WTC11 (cell line): ENCODE results near the gene PCSK9. TPM values are rescaled to one million over a fixed set of nuclear protein-coding genes. Genes with fewer than 3 reads are reported as not detected.

ENCODE experiments used
- ATAC-seq: fragments of 200-7000 bp; cut with Tn5 transposase; 2 replicates; pipeline ENCODE4 v1.10.0; 2021; ENCODE audit warnings: mild to moderate bottlenecking, moderate library complexity
- CTCF ChIA-PET: fragments of 300-600 bp; sonication (Branson Sonifier 250); formaldehyde crosslinking; loops from one replicate; lab custom pipeline; 2021; ENCODE audit warnings: antibody characterized with exemption; lab: Charles Lee
- POLR2A ChIA-PET: fragments of 350-600 bp; sonication (Branson Sonifier 250); formaldehyde crosslinking; loops from one replicate; lab custom pipeline; 2021; ENCODE audit warnings: antibody characterized with exemption; lab: Charles Lee
- DNase-seq: peaks from one replicate; pipeline ENCODE4 v3.0.0; 2021; ENCODE audit warnings: low spot score
- H3K27ac Mint-ChIP-seq: 2 replicates; pipeline ENCODE4 v1.8.0; 2021; ENCODE audit warnings: mixed read lengths
- H3K27me3 Mint-ChIP-seq: 2 replicates; pipeline ENCODE4 v1.8.0; 2021; ENCODE audit warnings: low read depth, mild to moderate bottlenecking, moderate library complexity, mixed read lengths
- H3K36me3 Mint-ChIP-seq: 2 replicates; pipeline ENCODE4 v1.8.0; 2021; ENCODE audit warnings: mixed read lengths
- H3K4me1 Mint-ChIP-seq: 2 replicates; pipeline ENCODE4 v1.8.0; 2022; ENCODE audit warnings: mixed read lengths
- H3K4me3 Mint-ChIP-seq: 2 replicates; pipeline ENCODE4 v1.8.0; 2021; ENCODE audit warnings: mild to moderate bottlenecking, moderate library complexity, mixed read lengths
- H3K9me3 Mint-ChIP-seq: 2 replicates; pipeline ENCODE4 v1.8.0; 2021; ENCODE audit warnings: mixed read lengths
- CBFB ChIP-seq: sonication (generic); formaldehyde crosslinking; IDR thresholded peaks from 2 replicates; pipeline ENCODE4 v1.8.1; 2022; ENCODE audit warnings: mild to moderate bottlenecking, low read depth, missing genetic modification reagents
- CREB1 ChIP-seq: sonication (generic); formaldehyde crosslinking; IDR thresholded peaks from 2 replicates; pipeline ENCODE4 v1.8.0; 2023; ENCODE audit warnings: mild to moderate bottlenecking, missing genetic modification reagents
- EMX1 ChIP-seq: fragments of 250-450 bp; sonication (Bioruptor Pico); IDR thresholded peaks from 2 replicates; pipeline ENCODE4 v1.8.0; 2021; ENCODE audit warnings: mild to moderate bottlenecking
- FOXJ3 ChIP-seq: sonication (generic); formaldehyde crosslinking; IDR thresholded peaks from 2 replicates; pipeline ENCODE4 v1.9.0; 2021; ENCODE audit warnings: missing genetic modification reagents, mild to moderate bottlenecking, borderline replicate concordance
- GTF2I ChIP-seq: fragments of 250-450 bp; sonication (Bioruptor Pico); conservative IDR thresholded peaks from 2 replicates; pipeline ENCODE4 v1.4.0; 2021; ENCODE audit warnings: mild to moderate bottlenecking
- JAZF1 ChIP-seq: fragments of 250-450 bp; sonication (Bioruptor Pico); IDR thresholded peaks from 2 replicates; pipeline ENCODE4 v1.9.0; 2021; ENCODE audit warnings: moderate library complexity, mild to moderate bottlenecking, inconsistent platforms
- NR1H2 ChIP-seq: sonication (generic); formaldehyde crosslinking; IDR thresholded peaks from 2 replicates; pipeline ENCODE4 v1.9.0; 2021; ENCODE audit warnings: mild to moderate bottlenecking, moderate library complexity, missing genetic modification reagents
- PRRX2 ChIP-seq: fragments of 250-450 bp; sonication (Bioruptor Pico); IDR thresholded peaks from 2 replicates; pipeline ENCODE4 v1.8.0; 2021; ENCODE audit warnings: mild to moderate bottlenecking
- RORB ChIP-seq: fragments of 250-450 bp; sonication (Bioruptor Pico); IDR thresholded peaks from 2 replicates; pipeline ENCODE4 v1.9.0; 2021; ENCODE audit warnings: mild to moderate bottlenecking
- SMAD3 ChIP-seq: sonication (generic); formaldehyde crosslinking; IDR thresholded peaks from 2 replicates; pipeline ENCODE4 v1.8.0; 2022; ENCODE audit warnings: missing genetic modification reagents, mild to moderate bottlenecking, borderline replicate concordance
- TEAD4 ChIP-seq: sonication (generic); formaldehyde crosslinking; IDR thresholded peaks from 2 replicates; pipeline ENCODE4 v1.8.0; 2022; ENCODE audit warnings: mild to moderate bottlenecking, missing genetic modification reagents
- ZNF396 ChIP-seq: fragments of 250-450 bp; sonication (Bioruptor Pico); IDR thresholded peaks from 2 replicates; pipeline ENCODE4 v1.8.0; 2021; ENCODE audit warnings: mild to moderate bottlenecking, moderate library complexity, borderline replicate concordance
- ZNF416 ChIP-seq: fragments of 250-450 bp; sonication (Bioruptor Pico); IDR thresholded peaks from 2 replicates; pipeline ENCODE4 v1.9.0; 2021; ENCODE audit warnings: mild to moderate bottlenecking, inconsistent platforms
- ZNF671 ChIP-seq: fragments of 250-450 bp; sonication (Bioruptor Pico); IDR thresholded peaks from 2 replicates; pipeline ENCODE4 v1.8.0; 2021; ENCODE audit warnings: mild to moderate bottlenecking
- total RNA-seq: library from RNA; stranded (reverse); gene quantifications from 3 replicates; pipeline ENCODE4 v1.2.3, GENCODE V29; 2021
- TF ChIP-seq, protein P1 (sequence below): sonication (generic); formaldehyde crosslinking; IDR thresholded peaks from 2 replicates; pipeline ENCODE4 v1.8.1; 2022; ENCODE audit warnings: low read depth, missing genetic modification reagents, borderline replicate concordance
- TF ChIP-seq, protein P2 (sequence below): fragments of 250-450 bp; sonication (Bioruptor Pico); IDR thresholded peaks from 2 replicates; pipeline ENCODE4 v1.9.0; 2021; ENCODE audit warnings: moderate library complexity, mild to moderate bottlenecking, inconsistent platforms, borderline replicate concordance
- TF ChIP-seq, protein P3 (sequence below): sonication (generic); formaldehyde crosslinking; conservative IDR thresholded peaks from 2 replicates; pipeline ENCODE4 v1.8.1; 2022; ENCODE audit warnings: mild to moderate bottlenecking, missing genetic modification reagents
- TF ChIP-seq, protein P4 (sequence below): fragments of 200-600 bp; IDR thresholded peaks from 2 replicates; pipeline ENCODE4 v1.8.0; 2022; ENCODE audit warnings: antibody characterized with exemption
- TF ChIP-seq, protein P5 (sequence below): fragments of 250-450 bp; sonication (Bioruptor Pico); IDR thresholded peaks from 2 replicates; pipeline ENCODE4 v1.9.0; 2021; ENCODE audit warnings: mild to moderate bottlenecking

PCSK9 gene
- total RNA-seq, 1 experiment from 2014 or later = 73.2 TPM

DNA sequence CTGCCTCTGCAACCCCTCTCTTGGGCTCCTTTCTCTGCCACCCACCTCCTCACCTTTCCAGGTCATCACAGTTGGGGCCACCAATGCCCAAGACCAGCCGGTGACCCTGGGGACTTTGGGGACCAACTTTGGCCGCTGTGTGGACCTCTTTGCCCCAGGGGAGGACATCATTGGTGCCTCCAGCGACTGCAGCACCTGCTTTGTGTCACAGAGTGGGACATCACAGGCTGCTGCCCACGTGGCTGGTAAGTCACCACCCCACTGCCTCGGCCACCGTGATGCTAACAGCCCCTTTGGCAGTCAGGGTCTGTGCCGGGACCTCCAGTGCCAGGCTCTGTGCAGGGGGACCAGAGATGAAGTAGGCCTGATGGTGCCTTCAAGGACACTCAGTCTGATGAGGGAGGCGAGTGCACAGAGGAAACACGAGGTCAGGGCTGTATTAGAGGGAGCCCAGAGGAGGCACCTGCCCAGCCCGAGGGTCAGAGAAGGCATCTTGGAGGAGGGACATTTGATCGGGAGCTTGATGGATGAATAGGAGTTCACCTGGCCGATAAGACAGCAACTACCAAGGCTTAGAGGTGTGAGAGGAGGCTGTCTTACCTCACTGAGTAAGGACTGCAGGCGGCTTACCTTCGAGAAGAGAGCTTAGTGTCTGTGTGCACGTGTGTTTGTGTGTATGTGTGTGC lies 18.1 kb downstream of the PCSK9 start:
- ChIA-PET POLR2A (interaction anchor here (0.5 kb wide), 1 partner anchor 1237 kb away, joined by 7 read pairs; no protein-coding TSS in a partner anchor), CTCF (interaction anchor here (2.5 kb wide), 1 partner anchor 35 kb away, joined by 6 read pairs; no protein-coding TSS in a partner anchor)
- TF ChIP-seq, protein P1, sequence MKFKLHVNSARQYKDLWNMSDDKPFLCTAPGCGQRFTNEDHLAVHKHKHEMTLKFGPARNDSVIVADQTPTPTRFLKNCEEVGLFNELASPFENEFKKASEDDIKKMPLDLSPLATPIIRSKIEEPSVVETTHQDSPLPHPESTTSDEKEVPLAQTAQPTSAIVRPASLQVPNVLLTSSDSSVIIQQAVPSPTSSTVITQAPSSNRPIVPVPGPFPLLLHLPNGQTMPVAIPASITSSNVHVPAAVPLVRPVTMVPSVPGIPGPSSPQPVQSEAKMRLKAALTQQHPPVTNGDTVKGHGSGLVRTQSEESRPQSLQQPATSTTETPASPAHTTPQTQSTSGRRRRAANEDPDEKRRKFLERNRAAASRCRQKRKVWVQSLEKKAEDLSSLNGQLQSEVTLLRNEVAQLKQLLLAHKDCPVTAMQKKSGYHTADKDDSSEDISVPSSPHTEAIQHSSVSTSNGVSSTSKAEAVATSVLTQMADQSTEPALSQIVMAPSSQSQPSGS (CRISPR knock-in tag) = no peak
- TF ChIP-seq JAZF1 (CRISPR knock-in tag) (no peak), PRRX2 (no peak), CBFB (no peak), NR1H2 (no peak), ZNF396 (CRISPR knock-in tag) (no peak), ZNF416 (no peak), CREB1 (CRISPR knock-in tag) (no peak), SMAD3 (CRISPR knock-in tag) (no peak), ZNF671 (CRISPR knock-in tag) (no peak)
- TF ChIP-seq, protein P2, sequence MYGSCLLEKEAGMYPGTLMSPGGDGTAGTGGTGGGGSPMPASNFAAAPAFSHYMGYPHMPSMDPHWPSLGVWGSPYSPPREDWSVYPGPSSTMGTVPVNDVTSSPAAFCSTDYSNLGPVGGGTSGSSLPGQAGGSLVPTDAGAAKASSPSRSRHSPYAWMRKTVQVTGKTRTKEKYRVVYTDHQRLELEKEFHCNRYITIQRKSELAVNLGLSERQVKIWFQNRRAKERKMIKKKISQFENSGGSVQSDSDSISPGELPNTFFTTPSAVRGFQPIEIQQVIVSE (CRISPR knock-in tag) = no peak
- TF ChIP-seq, protein P3, sequence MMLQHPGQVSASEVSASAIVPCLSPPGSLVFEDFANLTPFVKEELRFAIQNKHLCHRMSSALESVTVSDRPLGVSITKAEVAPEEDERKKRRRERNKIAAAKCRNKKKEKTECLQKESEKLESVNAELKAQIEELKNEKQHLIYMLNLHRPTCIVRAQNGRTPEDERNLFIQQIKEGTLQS (CRISPR knock-in tag) = no peak
- TF ChIP-seq, protein P4, sequence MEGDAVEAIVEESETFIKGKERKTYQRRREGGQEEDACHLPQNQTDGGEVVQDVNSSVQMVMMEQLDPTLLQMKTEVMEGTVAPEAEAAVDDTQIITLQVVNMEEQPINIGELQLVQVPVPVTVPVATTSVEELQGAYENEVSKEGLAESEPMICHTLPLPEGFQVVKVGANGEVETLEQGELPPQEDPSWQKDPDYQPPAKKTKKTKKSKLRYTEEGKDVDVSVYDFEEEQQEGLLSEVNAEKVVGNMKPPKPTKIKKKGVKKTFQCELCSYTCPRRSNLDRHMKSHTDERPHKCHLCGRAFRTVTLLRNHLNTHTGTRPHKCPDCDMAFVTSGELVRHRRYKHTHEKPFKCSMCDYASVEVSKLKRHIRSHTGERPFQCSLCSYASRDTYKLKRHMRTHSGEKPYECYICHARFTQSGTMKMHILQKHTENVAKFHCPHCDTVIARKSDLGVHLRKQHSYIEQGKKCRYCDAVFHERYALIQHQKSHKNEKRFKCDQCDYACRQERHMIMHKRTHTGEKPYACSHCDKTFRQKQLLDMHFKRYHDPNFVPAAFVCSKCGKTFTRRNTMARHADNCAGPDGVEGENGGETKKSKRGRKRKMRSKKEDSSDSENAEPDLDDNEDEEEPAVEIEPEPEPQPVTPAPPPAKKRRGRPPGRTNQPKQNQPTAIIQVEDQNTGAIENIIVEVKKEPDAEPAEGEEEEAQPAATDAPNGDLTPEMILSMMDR = no peak
- Mint-ChIP-seq H3K4me1 (no peaks in the 10 kb centered on the region), H3K36me3 (peaks cover 42% of the 10 kb centered on the region), H3K4me3 (no peak overlapping the region), H3K27me3 (no peaks in the 10 kb centered on the region), H3K27ac (no peak overlapping the region), H3K9me3 (no peaks in the 10 kb centered on the region)
- no peak for ATAC-seq
- DNase-seq = no peak

DNA sequence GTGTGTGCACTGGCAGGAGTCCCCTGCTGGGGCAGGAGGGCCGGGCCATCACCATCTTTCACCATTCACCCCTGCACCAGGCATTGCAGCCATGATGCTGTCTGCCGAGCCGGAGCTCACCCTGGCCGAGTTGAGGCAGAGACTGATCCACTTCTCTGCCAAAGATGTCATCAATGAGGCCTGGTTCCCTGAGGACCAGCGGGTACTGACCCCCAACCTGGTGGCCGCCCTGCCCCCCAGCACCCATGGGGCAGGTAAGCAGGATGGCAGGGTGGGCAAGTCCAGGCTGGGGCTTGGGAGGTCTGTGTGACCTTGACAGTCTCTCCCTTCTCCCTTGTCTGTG lies 18.6 kb downstream of the PCSK9 start:
- Mint-ChIP-seq H3K27me3 (no peaks in the 10 kb centered on the region), H3K4me3 (no peak overlapping the region), H3K9me3 (no peaks in the 10 kb centered on the region), H3K27ac (0 out of 2 replicates have a peak overlapping the region, but pooled peaks have one; percentile 23), H3K36me3 (peaks cover 40% of the 10 kb centered on the region), H3K4me1 (no peaks in the 10 kb centered on the region)
- TF ChIP-seq, protein P1 (CRISPR knock-in tag) = no peak
- TF ChIP-seq TEAD4 = no peak
- TF ChIP-seq GTF2I (CRISPR knock-in tag) = no peak
- TF ChIP-seq FOXJ3 (CRISPR knock-in tag) = no peak
- TF ChIP-seq, protein P5, sequence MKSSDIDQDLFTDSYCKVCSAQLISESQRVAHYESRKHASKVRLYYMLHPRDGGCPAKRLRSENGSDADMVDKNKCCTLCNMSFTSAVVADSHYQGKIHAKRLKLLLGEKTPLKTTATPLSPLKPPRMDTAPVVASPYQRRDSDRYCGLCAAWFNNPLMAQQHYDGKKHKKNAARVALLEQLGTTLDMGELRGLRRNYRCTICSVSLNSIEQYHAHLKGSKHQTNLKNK (CRISPR knock-in tag) = no peak
- no peak for TF ChIP-seq EMX1
- TF ChIP-seq RORB = no peak
- no peak for TF ChIP-seq CBFB
- POLR2A ChIA-PET = interaction anchor here (0.5 kb wide), 1 partner anchor 1237 kb away, joined by 7 read pairs; no protein-coding TSS in a partner anchor
- DNase-seq (no peak), ATAC-seq (no peak)
- CTCF ChIA-PET = interaction anchor here (2.5 kb wide), 1 partner anchor 36 kb away, joined by 6 read pairs; no protein-coding TSS in a partner anchor
